EL (cell line): Measurements from ENCODE around the gene OLFML3.

Source experiments
- DNase-seq: peaks from one replicate; pipeline ENCODE4 v3.0.0-alpha.2; 2016

The OLFML3 gene

DNA sequence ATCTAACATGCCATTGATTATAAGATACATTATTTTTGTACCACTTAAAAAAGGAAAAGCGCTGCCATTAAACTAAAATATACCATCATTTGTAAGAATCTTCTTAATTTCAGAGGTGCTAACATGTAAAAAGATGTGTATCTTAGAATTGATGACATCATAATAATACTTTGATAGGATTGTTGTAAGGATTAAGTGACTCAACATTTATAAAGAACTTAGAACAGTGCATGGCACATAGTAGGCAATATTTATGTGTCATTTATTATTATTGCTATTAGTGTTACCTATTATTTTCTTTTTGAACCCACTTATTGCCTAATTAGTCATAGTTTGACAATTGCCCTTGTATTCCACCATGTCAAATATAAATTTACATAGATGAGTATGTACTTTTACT is 28.4 kb upstream of the OLFML3 start:
- no peak for DNase-seq

DNA sequence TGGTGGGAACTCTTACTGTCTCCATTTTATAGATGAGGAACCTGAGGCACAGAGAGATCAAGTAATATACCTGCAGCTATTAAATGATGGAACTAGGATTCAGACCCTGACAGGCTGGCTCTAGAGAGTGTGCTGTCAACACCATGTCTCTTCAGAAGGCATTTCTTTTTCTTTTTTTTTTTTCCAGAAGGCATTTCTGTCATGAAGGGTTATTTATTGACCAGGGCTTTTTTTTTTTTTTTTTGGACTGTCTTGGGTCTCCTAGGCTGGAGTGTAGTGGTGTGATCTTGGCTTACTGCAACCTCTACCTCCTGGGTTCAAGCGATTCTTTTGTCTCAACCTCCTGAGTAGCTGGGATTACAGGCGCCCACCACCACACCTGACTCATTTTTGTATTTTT is 27.6 kb upstream of the OLFML3 start:
- DNase-seq: no peak

DNA sequence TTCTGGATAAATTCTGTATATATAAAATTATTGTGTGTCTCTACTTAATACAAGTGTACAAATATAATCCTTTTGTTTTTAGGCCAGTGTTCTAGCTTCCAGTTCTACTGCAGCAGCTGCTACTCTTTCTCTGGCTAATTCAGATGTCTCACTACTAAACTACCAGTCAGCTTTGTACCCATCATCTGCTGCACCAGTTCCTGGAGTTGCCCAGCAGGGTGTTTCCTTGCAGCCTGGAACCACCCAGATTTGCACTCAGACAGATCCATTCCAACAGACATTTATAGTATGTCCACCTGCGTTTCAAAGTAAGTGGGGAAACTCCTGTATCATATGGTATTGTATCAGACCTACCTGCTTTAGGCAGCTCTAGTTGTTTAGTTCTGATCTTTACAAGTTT is 21.3 kb upstream of the OLFML3 start:
- no peak for DNase-seq

DNA sequence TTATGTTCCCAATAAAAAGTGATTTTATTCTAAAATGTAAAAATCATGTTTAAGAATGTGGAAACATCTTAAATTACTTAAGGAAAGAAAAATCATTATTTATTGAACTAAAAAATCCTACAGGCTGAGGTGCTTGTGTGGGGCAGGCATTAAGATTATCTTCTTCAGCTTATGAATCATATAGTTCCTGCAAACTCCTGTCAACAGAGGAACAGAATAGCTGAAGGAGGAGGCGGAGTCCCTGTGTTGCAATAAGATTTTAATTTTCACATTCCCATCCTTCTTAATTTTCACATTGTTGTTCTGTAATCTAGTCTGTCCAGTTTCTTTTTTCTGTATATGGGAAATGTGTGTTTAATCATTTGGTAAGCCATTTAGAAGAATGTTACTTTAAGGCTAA is 20.6 kb upstream of the OLFML3 start:
- no peak for DNase-seq

DNA sequence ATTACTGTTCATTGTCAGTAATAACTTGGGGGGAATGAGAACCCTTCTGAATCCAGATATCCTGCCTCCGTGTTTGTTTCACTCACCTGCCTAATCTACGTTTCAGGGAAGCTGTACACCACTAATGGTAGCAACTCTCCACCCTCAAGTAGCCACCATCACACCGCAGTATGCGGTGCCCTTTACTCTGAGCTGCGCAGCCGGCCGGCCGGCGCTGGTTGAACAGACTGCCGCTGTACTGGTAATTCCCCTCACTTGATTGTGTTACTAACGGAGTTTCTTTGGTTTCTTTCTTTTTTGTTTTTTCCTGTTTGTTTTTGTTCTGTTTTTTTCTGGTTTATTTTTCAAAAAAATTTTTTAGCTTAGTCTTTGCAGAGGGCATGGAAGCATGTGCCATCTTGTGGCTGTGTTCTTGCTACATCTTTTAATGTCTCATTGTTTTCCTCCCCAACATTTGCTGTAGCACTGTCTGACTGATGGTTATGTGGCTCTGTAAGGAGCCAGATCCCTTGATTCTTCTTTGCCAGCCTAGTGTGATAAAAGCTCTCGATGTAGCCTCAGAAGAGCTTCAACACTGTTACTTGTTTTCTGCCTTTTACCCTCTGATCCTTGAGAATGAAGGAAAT is 15.9 kb upstream of the OLFML3 start:
- no peak for DNase-seq

DNA sequence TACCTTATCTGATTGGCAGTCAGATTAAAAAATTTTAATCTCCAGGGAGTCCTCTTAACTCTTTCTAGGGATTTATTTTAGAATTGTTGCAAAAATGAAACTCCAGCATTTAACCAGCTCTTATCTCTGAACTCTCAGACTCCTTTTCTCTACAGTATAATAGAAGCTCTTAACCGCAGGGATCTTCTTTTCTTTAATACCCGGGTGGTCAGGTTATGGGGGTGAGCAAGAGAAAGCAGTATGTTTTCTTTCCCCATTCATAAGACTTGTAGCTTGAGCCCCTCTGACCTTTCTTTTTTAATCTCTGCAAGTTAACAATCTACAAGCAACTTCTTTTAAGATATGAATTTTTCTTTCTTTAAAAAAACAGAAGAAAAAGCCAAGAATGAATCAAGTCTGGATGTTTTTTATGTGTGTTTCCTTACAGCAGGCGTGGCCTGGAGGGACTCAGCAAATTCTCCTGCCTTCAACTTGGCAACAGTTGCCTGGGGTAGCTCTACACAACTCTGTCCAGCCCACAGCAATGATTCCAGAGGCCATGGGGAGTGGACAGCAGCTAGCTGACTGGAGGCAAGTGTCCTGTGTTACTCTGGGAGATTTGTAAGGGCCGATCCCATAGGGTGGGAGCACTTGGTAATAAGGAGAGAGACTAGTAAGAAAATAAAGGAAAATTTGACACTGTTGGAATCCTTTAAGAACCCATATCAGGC is 13.4 kb upstream of the OLFML3 start:
- DNase-seq: no peak

DNA sequence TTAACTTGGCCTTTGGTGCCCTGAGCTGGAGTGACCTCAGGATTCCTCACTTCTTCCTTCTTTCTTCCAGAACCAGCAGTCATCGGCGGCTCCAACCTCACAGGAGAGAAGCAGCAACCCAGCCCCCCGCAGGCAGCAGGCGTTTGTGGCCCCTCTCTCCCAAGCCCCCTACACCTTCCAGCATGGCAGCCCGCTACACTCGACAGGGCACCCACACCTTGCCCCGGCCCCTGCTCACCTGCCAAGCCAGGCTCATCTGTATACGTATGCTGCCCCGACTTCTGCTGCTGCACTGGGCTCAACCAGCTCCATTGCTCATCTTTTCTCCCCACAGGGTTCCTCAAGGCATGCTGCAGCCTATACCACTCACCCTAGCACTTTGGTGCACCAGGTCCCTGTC is 6.3 kb upstream of the OLFML3 start:
- DNase-seq: no peak

DNA sequence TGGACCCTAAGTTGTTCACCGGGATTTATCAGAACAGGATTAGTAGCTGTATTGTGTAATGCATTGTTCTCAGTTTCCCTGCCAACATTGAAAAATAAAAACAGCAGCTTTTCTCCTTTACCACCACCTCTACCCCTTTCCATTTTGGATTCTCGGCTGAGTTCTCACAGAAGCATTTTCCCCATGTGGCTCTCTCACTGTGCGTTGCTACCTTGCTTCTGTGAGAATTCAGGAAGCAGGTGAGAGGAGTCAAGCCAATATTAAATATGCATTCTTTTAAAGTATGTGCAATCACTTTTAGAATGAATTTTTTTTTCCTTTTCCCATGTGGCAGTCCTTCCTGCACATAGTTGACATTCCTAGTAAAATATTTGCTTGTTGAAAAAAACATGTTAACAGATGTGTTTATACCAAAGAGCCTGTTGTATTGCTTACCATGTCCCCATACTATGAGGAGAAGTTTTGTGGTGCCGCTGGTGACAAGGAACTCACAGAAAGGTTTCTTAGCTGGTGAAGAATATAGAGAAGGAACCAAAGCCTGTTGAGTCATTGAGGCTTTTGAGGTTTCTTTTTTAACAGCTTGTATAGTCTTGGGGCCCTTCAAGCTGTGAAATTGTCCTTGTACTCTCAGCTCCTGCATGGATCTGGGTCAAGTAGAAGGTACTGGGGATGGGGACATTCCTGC is 3.9 kb upstream of the OLFML3 start:
- DNase-seq: peak; percentile 47

DNA sequence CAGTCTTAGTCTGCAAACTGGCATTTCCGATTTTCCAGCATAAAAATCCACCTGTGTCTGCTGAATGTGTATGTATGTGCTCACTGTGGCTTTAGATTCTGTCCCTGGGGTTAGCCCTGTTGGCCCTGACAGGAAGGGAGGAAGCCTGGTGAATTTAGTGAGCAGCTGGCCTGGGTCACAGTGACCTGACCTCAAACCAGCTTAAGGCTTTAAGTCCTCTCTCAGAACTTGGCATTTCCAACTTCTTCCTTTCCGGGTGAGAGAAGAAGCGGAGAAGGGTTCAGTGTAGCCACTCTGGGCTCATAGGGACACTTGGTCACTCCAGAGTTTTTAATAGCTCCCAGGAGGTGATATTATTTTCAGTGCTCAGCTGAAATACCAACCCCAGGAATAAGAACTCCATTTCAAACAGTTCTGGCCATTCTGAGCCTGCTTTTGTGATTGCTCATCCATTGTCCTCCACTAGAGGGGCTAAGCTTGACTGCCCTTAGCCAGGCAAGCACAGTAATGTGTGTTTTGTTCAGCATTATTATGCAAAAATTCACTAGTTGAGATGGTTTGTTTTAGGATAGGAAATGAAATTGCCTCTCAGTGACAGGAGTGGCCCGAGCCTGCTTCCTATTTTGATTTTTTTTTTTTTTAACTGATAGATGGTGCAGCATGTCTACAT is 2.5 kb upstream of the OLFML3 start:
- peak; percentile 57 for DNase-seq

DNA sequence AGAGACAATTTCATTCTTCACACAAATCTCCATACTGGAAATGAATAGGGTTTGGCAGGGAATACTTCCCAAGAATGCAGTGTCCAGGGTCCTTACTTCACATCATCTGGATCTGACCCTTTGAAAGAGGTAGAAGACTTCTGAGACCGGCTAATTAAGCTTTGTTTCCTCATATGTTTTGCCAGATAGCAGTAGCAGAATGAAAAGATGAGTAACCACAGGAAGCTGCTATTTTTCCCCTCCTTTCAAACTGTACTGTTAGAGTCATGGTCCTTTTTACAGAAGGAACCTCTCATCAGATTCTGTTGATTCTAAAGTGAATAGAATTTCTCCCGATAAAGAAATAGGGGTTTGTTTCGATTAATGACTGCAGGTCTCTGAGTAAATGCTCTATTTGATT is 1.4 kb upstream of the OLFML3 start:
- DNase-seq: no peak

DNA sequence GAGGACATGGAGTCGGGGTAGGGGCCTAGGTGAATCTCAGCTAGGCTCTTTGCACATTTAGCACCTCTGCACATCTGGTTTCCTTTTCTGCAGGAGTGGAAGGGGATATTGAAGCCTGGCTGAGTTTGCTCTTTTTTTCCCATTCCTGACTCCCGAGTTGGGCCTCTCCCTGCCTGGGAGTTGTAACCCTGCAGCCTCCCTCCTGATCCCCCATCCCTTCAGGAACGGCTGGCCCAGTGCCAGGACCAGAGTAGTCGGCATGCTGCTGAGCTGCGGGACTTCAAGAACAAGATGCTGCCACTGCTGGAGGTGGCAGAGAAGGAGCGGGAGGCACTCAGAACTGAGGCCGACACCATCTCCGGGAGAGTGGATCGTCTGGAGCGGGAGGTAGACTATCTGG is 836 bp downstream of the OLFML3 start:
- peak; percentile 38 for DNase-seq

DNA sequence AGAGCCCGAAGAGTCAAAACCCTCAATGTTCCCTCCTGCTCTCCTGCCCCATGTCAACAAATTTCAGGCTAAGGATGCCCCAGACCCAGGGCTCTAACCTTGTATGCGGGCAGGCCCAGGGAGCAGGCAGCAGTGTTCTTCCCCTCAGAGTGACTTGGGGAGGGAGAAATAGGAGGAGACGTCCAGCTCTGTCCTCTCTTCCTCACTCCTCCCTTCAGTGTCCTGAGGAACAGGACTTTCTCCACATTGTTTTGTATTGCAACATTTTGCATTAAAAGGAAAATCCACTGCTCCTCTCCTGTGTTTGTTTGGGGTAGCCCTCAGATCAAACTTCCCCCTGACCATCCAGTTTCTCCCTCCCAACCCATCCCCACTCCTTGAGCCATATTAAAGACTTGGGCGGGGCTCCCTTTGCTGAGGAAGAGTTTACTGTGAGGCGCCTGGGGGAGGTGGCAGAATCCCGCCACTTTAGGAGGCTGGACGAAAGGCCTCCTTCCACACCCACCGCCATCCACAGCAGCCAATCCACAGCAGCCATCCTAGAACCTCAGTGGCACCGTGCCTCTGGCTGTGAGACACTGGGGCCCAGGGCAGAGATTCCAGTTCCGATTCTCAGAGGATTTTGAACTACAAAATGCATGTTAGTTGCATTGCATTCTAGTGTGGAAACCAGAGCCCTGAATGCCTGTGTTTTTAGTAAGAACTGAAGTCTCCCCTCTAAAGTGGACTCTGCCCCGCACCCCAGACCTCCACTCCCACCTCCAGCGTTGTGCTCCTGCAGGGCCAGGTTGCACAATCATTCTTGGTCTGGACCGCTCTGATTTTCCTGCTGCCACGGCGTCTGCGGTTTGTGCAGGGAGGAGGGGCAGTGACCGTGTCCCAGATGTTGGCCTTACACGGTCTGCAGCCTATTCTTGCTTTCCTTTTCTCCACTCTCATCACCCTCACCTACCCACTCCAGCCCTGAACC is 3.0 kb downstream of the OLFML3 start:
- peak; percentile 82 for DNase-seq

DNA sequence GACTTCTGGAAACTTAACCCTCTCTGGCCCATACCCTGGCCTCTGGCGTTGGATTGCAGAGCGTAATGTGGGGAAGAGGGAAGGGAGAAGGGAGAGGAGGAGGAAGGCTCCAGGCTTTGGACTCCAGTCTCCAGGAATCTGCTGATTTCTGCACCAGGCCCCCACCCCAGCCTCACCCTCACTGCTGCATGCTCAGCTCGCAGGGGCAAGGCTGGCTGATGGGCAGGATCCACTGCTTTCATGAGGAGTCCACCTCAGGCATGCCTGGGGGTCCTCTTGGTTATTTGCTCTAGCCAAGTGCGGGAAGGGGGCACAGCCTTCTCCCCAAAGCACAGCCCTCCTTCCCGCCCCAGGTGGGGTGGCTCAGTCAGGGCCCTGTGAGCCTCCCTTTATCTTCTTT is 3.7 kb downstream of the OLFML3 start:
- no peak for DNase-seq

DNA sequence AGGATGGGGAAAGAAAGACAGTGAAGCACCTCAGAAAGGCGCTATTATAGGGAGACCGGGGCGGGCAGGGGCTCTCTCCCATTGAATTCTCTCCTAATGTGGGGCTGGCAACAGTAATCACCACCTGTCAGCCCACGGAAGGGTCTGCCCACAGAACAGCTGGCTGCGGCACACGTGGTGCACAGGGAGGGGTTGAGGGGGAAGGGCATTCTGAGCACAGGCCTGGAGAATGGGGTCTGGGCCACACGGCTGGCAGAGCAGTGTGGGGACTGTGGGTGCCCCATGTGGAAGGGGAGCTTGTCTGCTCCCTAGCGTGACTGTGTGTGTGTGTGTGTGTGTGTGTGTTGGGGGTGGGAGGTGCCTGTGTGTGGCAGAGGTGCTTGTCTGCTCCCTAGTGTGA is 4.1 kb downstream of the OLFML3 start:
- no peak for DNase-seq

DNA sequence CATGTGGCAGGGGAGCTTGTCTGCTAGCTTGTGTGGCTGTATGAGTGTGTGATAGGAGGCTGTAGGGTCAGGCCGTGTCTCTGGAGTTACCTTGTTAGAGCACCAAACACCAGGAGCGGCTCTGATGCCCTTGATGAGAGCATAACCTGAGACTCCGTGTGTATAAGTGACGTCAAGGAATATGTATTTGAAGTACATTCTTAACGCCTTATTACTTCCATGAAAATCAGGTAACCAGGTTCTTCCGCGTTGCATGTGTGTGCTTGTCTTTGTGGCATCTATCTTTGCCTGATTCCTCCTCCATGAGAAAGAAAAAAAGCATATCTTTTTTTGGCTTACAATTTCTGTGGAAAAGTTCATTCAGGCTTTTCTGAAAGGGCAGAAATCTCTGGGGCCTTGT is 4.6 kb downstream of the OLFML3 start:
- no peak for DNase-seq

DNA sequence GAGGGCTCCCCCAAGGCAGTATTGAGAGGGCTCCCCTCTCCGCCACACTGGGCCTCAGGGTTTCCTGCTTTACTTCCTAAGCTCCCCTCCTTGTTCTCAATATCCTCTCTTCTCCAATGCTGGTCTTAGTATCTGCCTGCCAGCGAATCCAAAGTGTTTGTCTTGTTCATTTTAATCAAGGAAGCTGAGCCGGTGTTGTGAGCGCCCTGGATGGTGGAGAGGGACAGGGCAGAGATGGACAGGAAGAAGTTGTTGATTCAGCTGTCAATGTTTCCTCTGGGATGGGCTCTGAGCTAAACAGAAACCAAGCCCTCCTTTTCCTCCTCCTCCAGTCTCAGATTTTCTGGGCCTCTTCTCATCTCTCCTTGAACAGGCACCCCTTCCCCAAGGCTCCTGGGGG is 5.4 kb downstream of the OLFML3 start:
- DNase-seq: no peak

DNA sequence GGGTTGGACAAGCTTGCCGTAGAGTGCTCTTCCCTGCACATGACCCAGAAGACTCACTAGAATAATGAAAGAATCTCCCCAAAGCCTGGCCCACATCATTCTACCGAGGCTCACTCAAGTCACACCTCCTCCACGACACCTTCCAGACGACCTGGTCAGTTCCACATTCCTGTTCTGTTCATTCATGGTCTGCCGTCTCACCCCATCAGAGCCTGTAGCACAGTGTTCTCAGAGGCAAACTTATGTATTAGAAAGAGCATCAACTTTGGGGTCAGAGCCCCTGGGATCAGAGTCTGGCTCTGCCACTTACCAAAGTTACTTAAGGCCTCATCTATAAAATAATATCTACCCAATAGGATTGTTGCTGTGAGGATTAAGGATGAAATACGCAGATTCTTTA is 7.5 kb downstream of the OLFML3 start:
- no peak for DNase-seq

DNA sequence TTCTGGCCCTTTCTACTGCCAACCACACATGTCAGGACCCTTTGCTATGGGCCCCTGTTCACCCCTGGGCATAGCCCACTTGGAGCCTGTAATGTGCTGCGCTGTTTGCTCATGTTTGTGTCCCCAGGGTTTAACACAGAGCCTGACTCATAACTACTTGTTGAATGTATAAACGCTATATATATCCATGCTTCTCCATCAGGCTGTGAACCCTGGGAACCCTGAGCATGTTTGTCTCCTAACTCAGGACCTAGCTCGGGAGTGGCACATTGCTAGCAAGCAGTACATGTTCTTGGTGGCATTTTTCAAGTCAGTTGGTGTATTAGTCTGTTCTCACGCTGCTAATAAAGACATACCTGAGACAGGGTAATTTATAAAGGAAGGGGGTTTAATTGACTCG is 8.0 kb downstream of the OLFML3 start:
- no peak for DNase-seq

DNA sequence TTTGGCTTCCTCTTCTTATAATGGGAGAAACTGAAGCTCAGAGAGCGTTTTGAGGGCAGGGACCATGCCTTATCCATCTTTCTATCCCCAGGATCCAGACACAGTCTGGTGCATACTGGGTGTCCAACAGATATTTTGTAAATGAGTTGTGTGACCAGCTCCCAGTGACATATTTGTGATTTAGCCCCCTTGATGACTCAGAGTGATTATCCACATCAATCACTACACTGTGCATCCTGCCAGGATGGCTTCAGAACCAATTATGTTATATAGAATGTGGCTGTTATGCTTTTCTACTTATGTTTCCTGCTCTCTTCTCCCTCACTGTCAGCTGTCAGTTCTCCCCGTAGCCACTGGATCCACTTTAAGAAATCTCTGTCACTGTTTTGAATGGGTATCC is 11.3 kb downstream of the OLFML3 start:
- DNase-seq: no peak

DNA sequence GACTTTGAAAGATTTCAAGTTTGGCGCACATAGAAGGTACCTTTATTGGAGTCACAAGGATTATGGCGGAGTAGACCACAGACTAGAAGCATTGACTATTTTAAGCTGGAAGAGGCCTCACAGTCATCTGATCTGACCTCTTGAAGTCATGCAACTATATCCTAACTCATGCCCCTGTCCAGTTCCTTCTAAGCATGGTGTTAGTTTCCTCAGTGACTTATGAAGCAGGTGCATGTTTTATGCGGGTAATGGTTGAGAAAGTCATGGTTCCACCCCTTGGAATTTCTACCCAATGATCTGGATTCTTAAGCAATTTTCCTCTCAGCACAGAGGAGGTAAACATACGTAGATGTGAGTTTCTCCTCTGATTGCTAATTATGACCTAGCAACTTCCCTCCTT is 11.7 kb downstream of the OLFML3 start:
- DNase-seq: no peak

DNA sequence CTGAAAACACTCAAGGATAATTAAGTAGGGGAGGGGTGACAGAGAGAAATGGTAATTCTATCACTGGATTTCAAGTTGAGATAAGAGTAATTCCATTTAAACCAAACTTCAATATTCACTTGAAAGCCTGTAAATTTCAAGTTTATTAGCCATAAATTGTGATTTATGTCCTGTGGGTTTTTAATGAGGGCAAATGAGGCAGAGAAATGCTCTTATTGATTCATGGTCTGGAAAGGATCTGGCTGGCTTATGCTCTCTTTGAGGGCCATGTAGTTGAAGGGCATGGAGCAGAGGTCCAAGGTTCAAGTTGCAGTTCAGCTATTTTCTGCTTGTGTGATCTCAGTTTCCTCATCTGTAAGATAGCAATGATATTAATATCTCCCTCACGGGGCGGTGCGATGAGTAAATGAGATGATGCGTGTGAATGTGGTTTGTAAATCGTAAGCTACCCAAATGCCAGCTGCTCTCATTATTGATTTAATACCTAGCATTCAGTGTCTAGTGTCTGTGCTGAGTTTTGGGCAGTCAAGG is 12.3 kb downstream of the OLFML3 start:
- no peak for DNase-seq

DNA sequence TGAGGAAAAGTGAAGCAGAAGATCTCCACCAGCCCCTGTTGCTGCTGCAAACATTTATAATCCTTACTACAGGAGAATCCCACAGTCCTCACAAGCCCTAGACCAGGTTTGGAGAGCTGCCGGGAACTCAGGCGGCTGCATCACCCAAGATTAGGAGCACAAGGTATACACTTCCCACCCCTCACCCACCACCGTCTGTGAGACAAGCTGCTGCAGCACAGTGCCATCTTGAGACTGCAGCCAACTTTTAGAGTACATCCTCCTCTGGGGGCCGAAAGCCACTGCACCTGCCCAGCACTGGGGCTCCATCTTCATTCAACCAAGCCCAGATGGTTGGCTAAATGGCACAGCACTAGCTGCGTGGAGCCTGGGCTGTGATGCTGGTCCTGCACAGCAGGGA is 13.8 kb downstream of the OLFML3 start:
- no peak for DNase-seq
